Neural cell (in vitro differentiated cells): ENCODE measurements around the gene GDPD5. TPM values are rescaled to one million over a fixed set of nuclear protein-coding genes. Genes with fewer than 3 reads are reported as not detected.

ENCODE experiments used
- H2AFZ ChIP-seq: fragments of 200-600, 300-800 bp; sonication (generic), shearing (Covaris generic); 2 replicates; pipeline ENCODE4 v1.6.0; 2014; ENCODE audit warnings: low read depth, mild to moderate bottlenecking, antibody characterized with exemption, low read length, moderate library complexity
- H3F3A ChIP-seq: fragments of 200-600 bp; shearing (Covaris generic); 2 replicates; pipeline ENCODE4 v1.6.1; 2016; ENCODE audit warnings: mild to moderate bottlenecking, moderate library complexity, mixed read lengths, antibody characterized with exemption, low read length; ENCODE audit not compliant: insufficient read depth, poor library complexity, severe bottlenecking
- H3K27ac ChIP-seq: fragments of 200-600, 300-800 bp; sonication (generic), shearing (Covaris generic); 2 replicates; pipeline ENCODE4 v1.5.1; 2014; ENCODE audit warnings: mild to moderate bottlenecking, low read length, moderate library complexity
- H3K27me3 ChIP-seq: fragments of 300-800, 200-600 bp; sonication (generic), shearing (Covaris generic); 2 replicates; pipeline ENCODE4 v1.6.0; 2014; ENCODE audit warnings: mild to moderate bottlenecking, low read depth, low read length, moderate library complexity; ENCODE audit not compliant: insufficient read depth
- H3K36me3 ChIP-seq: fragments of 300-800, 200-600 bp; sonication (generic), shearing (Covaris generic); 2 replicates; pipeline ENCODE4 v1.5.1; 2014; ENCODE audit warnings: mild to moderate bottlenecking, antibody characterized with exemption, low read length, moderate library complexity; ENCODE audit not compliant: insufficient read depth
- H3K4me2 ChIP-seq: fragments of 300-800, 200-600 bp; sonication (generic), shearing (Covaris generic); 2 replicates; pipeline ENCODE4 v1.6.0; 2014; ENCODE audit warnings: mild to moderate bottlenecking, low read length
- H3K4me3 ChIP-seq: fragments of 300-800, 200-600 bp; sonication (generic), shearing (Covaris generic); 2 replicates; pipeline ENCODE4 v1.5.1; 2014; ENCODE audit warnings: mild to moderate bottlenecking, low read length, moderate library complexity
- H3K79me2 ChIP-seq: fragments of 200-600 bp; shearing (Covaris generic); replicated peaks from 2 replicates; pipeline ENCODE4 v1.6.0; 2014; ENCODE audit warnings: mild to moderate bottlenecking, low read length, moderate library complexity; ENCODE audit not compliant: insufficient read depth
- H3K9ac ChIP-seq: fragments of 300-800, 200-600 bp; sonication (generic), shearing (Covaris generic); 2 replicates; pipeline ENCODE4 v1.6.1; 2016; ENCODE audit warnings: mild to moderate bottlenecking, low read length, mixed read lengths
- H3K9me2 ChIP-seq: fragments of 200-600 bp; shearing (Covaris generic); 2 replicates; pipeline ENCODE4 v1.6.1; 2016; ENCODE audit warnings: mild to moderate bottlenecking, low read length, mixed read lengths; ENCODE audit not compliant: insufficient read depth
- H3K9me3 ChIP-seq: fragments of 200-600, 300-800 bp; sonication (generic), shearing (Covaris generic); 2 replicates; pipeline ENCODE4 v1.6.1; 2016; ENCODE audit warnings: mild to moderate bottlenecking, mixed run types, low read length, moderate library complexity, mixed read lengths
- H4K20me1 ChIP-seq: fragments of 200-600 bp; shearing (Covaris generic); 2 replicates; pipeline ENCODE4 v1.6.1; 2016; ENCODE audit warnings: mild to moderate bottlenecking, mixed run types; ENCODE audit not compliant: insufficient read depth
- EP300 ChIP-seq: fragments of 450-650 bp; conservative IDR thresholded peaks from 2 replicates; pipeline ENCODE4 v1.6.1; 2014; ENCODE audit warnings: antibody characterized with exemption, mild to moderate bottlenecking, moderate library complexity; ENCODE audit not compliant: poor library complexity, severe bottlenecking
- EZH2 ChIP-seq: fragments of 200-600, 300-800 bp; shearing (Covaris generic), sonication (generic); IDR thresholded peaks from 2 replicates; pipeline ENCODE4 v1.6.1; 2014; ENCODE audit warnings: antibody characterized with exemption, low read length, borderline replicate concordance, mild to moderate bottlenecking; ENCODE audit not compliant: insufficient read depth, poor library complexity, severe bottlenecking
- MXI1 ChIP-seq: fragments of 450-650 bp; conservative IDR thresholded peaks from 2 replicates; pipeline ENCODE4 v1.6.1; 2014; ENCODE audit warnings: antibody characterized with exemption, mild to moderate bottlenecking; ENCODE audit not compliant: poor library complexity, severe bottlenecking
- POLR2AphosphoS5 ChIP-seq: IDR thresholded peaks from 2 replicates; pipeline ENCODE4 v1.6.1; 2012
- RAD21 ChIP-seq: fragments of 450-650 bp; conservative IDR thresholded peaks from 2 replicates; pipeline ENCODE4 v1.6.1; 2014; ENCODE audit warnings: antibody characterized with exemption, mild to moderate bottlenecking, moderate library complexity
- SMC3 ChIP-seq: fragments of 450-650 bp; conservative IDR thresholded peaks from 2 replicates; pipeline ENCODE4 v1.6.1; 2014; ENCODE audit warnings: antibody characterized with exemption, mild to moderate bottlenecking, moderate library complexity; ENCODE audit not compliant: poor library complexity
- TAF1 ChIP-seq: IDR thresholded peaks from 2 replicates; pipeline ENCODE4 v1.6.1; 2012; ENCODE audit warnings: low read depth
- polyA plus RNA-seq: library from polyadenylated mRNA; depleted of rRNA; stranded (reverse); fragments of >200 nt; gene quantifications from 2 replicates; pipeline ENCODE4 v1.2.3, GENCODE V29; 2014
- TF ChIP-seq, protein P1 (sequence below): IDR thresholded peaks from 2 replicates; pipeline ENCODE4 v1.6.1; 2012; ENCODE audit warnings: borderline replicate concordance
- TF ChIP-seq, protein P2 (sequence below): fragments of 450-650 bp; IDR thresholded peaks from 2 replicates; pipeline ENCODE4 v1.5.1; 2014; ENCODE audit warnings: antibody characterized with exemption, mild to moderate bottlenecking, moderate library complexity; ENCODE audit not compliant: poor library complexity, severe bottlenecking

GDPD5 gene
- polyA plus RNA-seq, 1 donor from 2014 or later, result 19.2 TPM

DNA sequence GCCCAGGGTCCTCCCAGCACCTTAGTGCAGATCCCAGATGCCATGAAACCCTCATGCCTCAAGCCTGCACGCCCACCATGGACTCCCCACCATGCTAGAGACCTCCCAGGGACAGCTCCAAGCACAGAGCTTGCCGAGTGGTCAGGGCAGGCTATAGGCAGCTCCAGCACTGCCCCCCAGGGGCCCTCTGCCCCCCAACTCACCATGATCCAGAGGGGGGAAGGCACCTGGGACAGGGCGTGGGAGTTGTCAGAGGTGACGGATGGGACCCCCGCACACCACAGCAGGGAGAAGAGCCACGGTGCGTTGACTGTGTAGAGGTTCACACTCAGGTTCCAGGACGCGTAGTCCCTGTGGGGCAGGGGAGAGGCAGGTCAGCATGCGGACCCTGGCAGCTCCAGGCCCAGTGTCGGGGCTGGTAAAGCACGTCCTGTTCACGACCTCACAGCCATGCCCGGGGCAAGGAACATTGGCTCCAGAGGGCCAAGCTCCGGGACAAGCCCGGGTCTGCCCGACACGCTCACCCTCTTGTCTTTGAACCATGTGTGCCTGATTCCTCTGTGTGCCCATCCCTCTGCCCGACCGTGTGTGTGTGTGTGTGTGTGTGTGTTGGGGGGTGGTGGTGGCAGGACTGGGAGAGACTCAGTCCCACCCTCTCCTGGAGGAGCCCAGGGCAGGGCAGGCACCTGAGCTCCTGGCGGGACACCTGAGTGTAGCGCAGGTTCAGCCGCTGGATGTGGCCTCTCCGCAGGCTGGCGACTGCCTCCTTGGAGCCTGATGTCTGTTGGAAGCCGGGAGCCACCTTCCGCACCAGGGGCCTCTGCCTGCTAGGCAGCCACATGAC, 84.6 kb downstream of the GDPD5 start:
- Histone ChIP-seq H3K4me2 (no peak overlapping the region), H3K4me3 (no peak overlapping the region), H3K27me3 (no peaks in the 10 kb centered on the region), H3K9me2 (no peaks in the 10 kb centered on the region), H3K27ac (no peak overlapping the region), H3K36me3 (no peaks in the 10 kb centered on the region), H3K79me2 (no peaks in the 10 kb centered on the region), H3K9me3 (no peaks in the 10 kb centered on the region), H3K9ac (no peak overlapping the region), H4K20me1 (no peaks in the 10 kb centered on the region), H3F3A (no peaks in the 10 kb centered on the region), H2AFZ (no peak overlapping the region)
- TF ChIP-seq EZH2 (no peak), MXI1 (no peak), SMC3 (no peak), RAD21 (no peak), EP300 (no peak), TAF1 (no peak), POLR2AphosphoS5 (no peak)
- TF ChIP-seq, protein P1, sequence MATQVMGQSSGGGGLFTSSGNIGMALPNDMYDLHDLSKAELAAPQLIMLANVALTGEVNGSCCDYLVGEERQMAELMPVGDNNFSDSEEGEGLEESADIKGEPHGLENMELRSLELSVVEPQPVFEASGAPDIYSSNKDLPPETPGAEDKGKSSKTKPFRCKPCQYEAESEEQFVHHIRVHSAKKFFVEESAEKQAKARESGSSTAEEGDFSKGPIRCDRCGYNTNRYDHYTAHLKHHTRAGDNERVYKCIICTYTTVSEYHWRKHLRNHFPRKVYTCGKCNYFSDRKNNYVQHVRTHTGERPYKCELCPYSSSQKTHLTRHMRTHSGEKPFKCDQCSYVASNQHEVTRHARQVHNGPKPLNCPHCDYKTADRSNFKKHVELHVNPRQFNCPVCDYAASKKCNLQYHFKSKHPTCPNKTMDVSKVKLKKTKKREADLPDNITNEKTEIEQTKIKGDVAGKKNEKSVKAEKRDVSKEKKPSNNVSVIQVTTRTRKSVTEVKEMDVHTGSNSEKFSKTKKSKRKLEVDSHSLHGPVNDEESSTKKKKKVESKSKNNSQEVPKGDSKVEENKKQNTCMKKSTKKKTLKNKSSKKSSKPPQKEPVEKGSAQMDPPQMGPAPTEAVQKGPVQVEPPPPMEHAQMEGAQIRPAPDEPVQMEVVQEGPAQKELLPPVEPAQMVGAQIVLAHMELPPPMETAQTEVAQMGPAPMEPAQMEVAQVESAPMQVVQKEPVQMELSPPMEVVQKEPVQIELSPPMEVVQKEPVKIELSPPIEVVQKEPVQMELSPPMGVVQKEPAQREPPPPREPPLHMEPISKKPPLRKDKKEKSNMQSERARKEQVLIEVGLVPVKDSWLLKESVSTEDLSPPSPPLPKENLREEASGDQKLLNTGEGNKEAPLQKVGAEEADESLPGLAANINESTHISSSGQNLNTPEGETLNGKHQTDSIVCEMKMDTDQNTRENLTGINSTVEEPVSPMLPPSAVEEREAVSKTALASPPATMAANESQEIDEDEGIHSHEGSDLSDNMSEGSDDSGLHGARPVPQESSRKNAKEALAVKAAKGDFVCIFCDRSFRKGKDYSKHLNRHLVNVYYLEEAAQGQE, result no peak
- TF ChIP-seq, protein P2, sequence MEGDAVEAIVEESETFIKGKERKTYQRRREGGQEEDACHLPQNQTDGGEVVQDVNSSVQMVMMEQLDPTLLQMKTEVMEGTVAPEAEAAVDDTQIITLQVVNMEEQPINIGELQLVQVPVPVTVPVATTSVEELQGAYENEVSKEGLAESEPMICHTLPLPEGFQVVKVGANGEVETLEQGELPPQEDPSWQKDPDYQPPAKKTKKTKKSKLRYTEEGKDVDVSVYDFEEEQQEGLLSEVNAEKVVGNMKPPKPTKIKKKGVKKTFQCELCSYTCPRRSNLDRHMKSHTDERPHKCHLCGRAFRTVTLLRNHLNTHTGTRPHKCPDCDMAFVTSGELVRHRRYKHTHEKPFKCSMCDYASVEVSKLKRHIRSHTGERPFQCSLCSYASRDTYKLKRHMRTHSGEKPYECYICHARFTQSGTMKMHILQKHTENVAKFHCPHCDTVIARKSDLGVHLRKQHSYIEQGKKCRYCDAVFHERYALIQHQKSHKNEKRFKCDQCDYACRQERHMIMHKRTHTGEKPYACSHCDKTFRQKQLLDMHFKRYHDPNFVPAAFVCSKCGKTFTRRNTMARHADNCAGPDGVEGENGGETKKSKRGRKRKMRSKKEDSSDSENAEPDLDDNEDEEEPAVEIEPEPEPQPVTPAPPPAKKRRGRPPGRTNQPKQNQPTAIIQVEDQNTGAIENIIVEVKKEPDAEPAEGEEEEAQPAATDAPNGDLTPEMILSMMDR, result no peak

DNA sequence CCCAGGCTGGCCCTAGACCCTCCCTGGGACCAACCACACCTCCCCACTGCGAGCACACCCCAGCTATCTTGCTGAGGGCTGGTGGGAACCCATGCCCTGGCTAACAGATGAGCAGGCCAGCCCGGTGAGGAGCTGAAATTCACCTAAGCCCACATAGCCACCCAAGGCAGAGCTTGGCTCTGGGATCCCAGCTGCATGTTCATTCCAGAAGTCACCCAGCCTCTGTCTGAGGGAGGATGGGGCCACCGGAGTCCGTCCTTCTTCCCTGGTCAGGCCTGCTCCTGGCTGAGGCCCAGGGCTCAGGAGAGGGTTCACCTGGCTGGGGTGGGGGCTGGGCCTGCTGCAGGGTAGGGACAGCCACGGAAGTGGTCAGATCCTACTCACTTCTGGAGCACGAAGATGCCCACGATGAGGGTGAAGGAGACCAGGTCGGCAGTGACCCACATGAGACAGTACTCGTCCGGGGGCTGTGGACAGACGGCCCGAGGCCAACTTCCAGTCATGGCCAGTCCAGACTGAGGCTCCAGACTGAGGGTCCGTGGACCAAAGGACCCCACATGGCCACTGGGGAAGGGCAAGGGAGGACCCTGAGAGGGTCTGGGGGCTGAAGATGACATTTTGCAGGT, 86.1 kb downstream of the GDPD5 start:
- no peak overlapping the region for H3K4me3 ChIP-seq
- TF ChIP-seq, protein P2, result no peak
- TF ChIP-seq TAF1, result no peak
- no peak for TF ChIP-seq EP300
- TF ChIP-seq, protein P1, result no peak
- no peak for TF ChIP-seq MXI1
- TF ChIP-seq RAD21, result no peak
- TF ChIP-seq POLR2AphosphoS5, result no peak
- no peak for TF ChIP-seq SMC3
- TF ChIP-seq EZH2, result no peak
- H3K27me3 ChIP-seq, result no peaks in the 10 kb centered on the region
- no peaks in the 10 kb centered on the region for H3K9me3 ChIP-seq
- H3F3A ChIP-seq, result no peaks in the 10 kb centered on the region
- H4K20me1 ChIP-seq, result no peaks in the 10 kb centered on the region
- H3K4me2 ChIP-seq, result no peak overlapping the region
- peaks cover 4% of the 10 kb centered on the region for H3K36me3 ChIP-seq
- no peak overlapping the region for H2AFZ ChIP-seq
- no peak overlapping the region for H3K9ac ChIP-seq
- H3K9me2 ChIP-seq, result no peaks in the 10 kb centered on the region
- H3K27ac ChIP-seq, result no peak overlapping the region
- no peaks in the 10 kb centered on the region for H3K79me2 ChIP-seq
